T-helper 1 cell (primary cell): ENCODE data around the gene CCDC141.
"Not testable (repeated sequence)": the region's sequence is repeated elsewhere in the genome, so short reads cannot be mapped to it uniquely, and the experiment has no call there.

ENCODE experiments used
- DNase-seq, 5 donors: peaks; one replicate each; pipeline ENCODE4 v3.0.0-alpha.2; 2012 to 2020
- total RNA-seq, 4 donors: gene quantifications; one replicate each; lab custom pipeline; 2026; lab: John Stamatoyannopoulos, UW

CCDC141 gene
- total RNA-seq, result 19.6 to 71.8 (median 46.9) reads per million in 4 donors

DNA sequence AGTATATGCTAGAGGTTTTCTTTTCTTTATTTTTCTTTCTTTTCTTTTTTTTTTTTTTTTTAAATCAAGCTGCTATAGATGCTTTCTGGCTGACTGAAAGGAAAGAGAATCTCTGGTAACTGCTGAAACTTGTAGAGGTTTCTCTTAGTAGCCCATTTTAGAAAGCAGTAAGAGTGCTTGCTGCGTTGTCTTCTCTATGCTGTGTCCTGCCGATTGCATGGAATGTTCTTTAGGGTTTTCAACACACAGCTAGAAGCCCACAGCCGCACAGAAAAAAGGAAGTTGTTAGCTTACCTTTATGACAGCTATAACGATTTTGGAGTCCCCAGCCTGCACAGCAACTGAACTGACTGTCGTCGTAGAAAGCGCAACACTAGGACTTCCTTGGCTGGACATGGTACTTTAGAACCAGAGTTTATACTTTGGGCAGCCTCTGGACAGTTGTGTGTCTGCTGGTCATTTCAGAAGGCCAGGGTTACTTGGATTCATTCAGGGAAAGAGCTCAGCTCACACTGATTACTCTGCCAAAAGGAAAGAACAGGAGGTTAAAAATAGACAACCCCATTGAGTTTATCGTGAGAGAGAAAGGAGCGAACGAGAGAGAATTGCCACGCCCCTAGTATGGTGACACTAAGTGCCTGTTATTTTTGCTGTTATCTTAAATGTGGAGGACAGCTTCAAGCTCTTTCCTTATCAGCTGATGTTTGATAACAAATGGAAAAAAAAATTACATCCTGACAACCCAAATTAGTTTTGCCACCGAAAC is at the start of gene CCDC141:
CCDC141 (minus strand) TSS at position 592 of the 766 bp plus-strand sequence; CDS start at position 396, 196 bp downstream.
- peak in 2 of 5 donors; percentile 1 to 39 for DNase-seq

- no peak for DNase-seq
These were observed 48.2 kb upstream of the CCDC141 start for GRCh38 chr2:179098080-179098689.

DNA sequence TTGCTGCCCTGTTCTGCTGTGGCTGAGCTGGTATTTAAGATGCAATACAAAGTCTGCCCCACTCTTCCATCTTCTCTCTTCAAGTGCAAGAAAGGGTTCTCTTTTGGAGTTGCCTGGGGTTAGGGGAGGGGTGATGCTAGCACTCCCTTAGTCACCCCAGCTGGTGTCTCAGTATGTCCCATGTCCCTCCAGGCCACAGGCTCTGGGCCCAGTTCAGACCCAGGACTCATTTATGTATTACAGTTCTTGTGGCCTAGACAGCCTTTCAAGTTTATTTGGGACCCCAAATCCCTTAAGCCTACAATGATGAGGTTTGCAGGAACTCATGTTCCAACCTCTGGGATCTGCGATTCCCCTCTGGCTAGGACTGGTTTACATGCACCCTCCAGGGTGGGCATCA is 47.2 kb upstream of the CCDC141 start:
- no peak for DNase-seq

DNA sequence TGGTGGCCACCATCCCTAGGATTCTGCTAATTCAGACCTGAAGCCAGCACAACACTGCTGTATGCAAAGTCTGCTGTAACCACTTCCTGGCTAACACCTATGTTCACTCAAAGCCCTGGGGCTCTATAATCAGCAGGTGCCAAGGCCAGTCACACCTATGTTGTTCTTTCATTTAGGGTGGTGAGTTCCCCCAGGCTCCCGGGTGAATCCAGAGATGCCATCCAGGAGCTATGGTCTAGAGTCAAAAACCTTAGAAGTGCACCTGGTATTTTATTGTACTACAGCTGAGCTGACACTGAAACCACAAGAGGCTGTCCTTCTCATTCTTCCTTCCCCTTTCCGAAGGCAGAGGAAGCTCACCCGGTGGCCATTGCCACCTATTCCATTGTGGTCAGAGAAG is 46.2 kb upstream of the CCDC141 start:
- peak in 2 of 5 donors; percentile 5 to 48 for DNase-seq

- DNase-seq, result not testable (repeated sequence)
These were observed 43.0 kb upstream of the CCDC141 start for GRCh38 chr2:179092912-179093311.

GRCh38 chr2:179082697-179083096 is 32.8 kb upstream of the CCDC141 start:
- DNase-seq, result no peak

DNA sequence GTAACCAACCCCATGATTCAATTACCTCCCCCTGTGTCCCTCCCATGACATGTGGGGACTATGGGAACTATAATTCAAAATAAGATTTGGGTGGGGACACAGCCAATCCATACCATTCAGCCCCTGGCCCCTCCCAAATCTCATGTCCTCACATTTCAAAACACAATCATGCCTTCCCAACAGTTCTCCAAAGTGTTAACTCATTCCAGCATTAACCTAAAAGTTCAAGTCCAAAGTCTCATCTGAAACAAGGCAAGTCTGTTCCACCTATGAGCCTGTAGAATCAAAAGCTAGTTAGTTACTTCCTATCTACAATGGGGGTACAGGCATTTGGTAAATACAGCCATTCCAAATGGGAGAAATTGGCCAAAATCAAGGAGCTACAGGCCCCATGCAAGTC is 32.0 kb upstream of the CCDC141 start:
- no peak for DNase-seq

GRCh38 chr2:179072527-179072926 is 22.6 kb upstream of the CCDC141 start:
- no peak for DNase-seq

DNA sequence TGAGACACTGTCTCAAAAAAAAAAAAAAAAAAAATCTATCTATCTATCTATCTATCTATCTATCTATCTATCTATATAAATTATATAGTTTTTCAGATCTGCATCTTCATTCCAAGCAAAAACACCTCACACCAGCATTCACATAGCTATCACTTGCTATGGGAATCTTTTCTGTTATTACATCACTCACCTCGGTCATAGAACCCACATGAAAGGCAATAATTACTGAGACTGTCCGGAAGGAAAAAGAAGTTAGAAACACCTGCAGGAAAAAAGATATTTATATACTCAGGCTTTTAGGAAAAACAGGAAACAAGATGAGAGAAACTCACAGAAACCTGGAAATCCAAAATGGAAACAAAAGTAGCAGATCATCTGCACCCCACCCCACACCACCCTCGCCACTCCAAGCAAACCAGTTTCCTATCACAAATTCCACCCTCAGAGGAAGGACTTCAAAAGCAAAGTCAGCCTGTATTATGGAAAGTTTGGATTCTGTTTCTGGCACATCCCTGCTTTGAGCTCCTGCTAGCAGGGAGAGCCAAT is 21.9 kb upstream of the CCDC141 start:
- no peak for DNase-seq

- no peak for DNase-seq
These were observed 21.0 kb upstream of the CCDC141 start for GRCh38 chr2:179070895-179071294.

- no peak for DNase-seq
These were observed 19.7 kb upstream of the CCDC141 start for GRCh38 chr2:179069685-179070084.

GRCh38 chr2:179068991-179069643 is 19.2 kb upstream of the CCDC141 start:
- DNase-seq, result no peak

- no peak for DNase-seq
These were observed 9.2 kb upstream of the CCDC141 start for GRCh38 chr2:179059026-179059700.

DNA sequence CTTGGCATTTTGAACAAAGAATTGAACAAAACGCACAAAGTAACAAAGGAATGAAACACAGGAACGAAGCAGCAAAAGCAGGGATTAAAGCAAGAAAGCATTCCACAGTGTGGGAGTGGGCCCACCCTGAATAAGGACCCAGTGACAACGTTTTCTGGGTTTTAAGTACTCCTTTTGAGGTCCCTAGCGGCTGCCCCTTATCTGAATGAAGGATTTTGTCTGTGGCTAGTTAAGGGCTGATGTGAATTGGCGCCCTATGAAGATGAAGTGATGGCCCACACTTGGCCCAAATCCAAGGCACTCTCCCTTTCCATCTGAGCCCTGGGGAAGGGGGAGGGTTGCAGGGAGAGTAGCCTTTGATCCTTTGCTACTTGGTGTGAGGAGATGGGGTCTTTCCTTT is 7.8 kb upstream of the CCDC141 start:
- DNase-seq, result no peak

DNA sequence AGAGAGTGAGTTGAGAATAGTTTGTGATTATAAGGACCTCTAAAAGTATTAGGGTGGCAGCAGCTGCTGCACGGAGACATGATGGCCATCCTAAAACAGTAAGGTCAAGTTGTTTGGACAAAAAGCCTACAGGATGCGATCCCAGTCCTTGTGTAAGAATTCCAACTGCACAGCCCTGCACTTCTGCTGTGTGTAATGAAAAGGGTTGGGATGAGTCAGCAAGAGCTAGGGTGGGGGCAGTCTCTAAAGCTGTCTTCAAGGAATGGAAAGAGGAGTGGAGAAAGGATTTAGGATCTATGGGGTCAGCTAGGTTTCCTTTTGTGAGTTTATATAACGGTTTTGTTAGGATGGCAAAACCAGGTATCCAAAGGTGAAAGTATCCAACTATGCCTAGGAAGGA is 3.6 kb upstream of the CCDC141 start:
- DNase-seq, result not testable (repeated sequence)

GRCh38 chr2:179051250-179051649 is 1.3 kb upstream of the CCDC141 start:
- DNase-seq, result no peak

GRCh38 chr2:179050755-179051154 is 818 bp upstream of the CCDC141 start:
- DNase-seq, result no peak

GRCh38 chr2:179049203-179049545 is 763 bp downstream of the CCDC141 start:
- peak in 1 of 5 donors; percentile 19 for DNase-seq

DNA sequence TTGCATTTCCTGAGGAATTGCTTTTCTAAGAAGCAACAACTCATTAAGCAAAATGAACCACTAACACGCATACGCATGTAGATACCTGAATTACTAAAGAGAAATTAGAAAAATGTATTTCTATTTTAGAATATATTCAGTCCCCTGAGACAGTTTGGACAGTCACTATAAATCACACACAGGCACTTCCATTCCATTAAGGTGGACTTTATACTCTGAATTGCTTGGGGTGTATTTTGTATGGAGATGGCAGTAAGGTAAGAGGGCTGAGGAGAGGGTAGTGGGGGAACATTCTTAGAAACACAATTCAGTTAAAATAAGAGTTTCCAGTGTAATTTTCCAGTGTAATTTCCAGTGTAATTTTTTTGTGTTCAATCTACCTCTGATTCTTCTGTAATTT is 1.8 kb downstream of the CCDC141 start:
- no peak for DNase-seq

GRCh38 chr2:179045602-179046001 is 4.3 kb downstream of the CCDC141 start:
- not testable (repeated sequence) for DNase-seq

GRCh38 chr2:179044500-179044899 is 5.4 kb downstream of the CCDC141 start:
- DNase-seq, result no peak

DNA sequence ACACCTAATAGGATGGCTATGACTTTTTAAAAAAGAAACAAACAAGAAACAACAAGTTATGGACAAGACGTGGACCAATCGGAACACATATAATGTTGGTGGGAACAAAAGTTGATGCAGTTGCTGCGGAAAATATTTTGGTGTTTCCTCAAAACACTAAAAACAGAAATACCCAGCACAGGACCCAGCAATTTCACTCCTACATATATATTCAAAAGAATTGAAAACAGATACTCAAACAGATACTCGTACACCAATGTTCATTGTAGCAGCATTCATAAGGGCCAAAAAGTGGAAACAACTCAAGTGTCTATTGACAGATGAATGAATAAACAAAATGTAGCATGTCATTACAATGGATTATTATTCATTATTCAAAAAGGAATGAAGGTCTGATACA is 12.1 kb downstream of the CCDC141 start:
- DNase-seq, result no peak

DNA sequence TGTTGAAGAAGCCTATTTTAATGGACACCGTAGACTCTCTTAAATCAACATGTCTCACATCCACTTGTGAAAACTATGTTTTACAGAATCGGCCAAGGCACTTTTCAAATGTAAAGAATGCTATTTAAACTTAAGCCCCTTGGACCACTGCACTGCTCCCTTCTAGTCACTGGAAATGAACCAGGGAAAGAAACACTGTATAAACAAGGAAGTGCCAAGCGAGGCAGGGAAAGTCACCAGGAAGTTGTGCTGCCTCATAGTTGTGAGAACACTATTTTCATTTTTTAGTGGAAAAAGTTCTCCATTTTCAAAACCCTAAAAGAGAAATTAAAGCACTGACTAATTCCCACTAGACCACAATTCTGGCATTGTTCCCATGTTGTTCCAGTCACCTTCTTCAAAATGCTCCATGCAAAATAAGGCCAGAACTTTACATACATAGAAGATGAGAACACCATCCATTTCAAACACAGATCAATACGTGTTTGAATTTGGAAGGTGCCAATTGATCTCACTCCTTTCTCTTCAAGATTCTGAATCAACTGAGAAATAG is 13.5 kb downstream of the CCDC141 start:
- DNase-seq, result no peak
